ENCODE results near the gene RUFY4.

DNA sequence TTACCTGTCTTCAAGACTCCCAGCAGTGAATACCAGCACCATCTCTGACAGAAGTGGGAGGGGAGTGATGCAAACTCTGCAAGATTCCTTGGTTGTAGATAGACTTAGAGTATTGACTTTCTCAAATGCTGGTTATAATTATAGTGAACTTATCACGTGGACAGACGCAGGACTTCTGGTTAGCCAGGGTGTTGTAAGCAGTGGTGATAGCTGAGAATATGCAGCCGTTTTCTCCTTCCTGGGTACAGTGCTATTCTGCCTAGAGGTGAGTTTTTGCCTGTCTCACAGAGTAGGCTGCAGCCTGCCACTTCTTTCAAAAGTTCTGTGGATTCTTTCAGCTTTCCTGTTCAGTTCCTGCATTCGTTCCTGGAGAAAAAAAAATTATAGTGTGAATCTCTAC is 56.0 kb downstream of the RUFY4 start:
- TF ChIP-seq, protein P1, sequence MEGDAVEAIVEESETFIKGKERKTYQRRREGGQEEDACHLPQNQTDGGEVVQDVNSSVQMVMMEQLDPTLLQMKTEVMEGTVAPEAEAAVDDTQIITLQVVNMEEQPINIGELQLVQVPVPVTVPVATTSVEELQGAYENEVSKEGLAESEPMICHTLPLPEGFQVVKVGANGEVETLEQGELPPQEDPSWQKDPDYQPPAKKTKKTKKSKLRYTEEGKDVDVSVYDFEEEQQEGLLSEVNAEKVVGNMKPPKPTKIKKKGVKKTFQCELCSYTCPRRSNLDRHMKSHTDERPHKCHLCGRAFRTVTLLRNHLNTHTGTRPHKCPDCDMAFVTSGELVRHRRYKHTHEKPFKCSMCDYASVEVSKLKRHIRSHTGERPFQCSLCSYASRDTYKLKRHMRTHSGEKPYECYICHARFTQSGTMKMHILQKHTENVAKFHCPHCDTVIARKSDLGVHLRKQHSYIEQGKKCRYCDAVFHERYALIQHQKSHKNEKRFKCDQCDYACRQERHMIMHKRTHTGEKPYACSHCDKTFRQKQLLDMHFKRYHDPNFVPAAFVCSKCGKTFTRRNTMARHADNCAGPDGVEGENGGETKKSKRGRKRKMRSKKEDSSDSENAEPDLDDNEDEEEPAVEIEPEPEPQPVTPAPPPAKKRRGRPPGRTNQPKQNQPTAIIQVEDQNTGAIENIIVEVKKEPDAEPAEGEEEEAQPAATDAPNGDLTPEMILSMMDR (conservative IDR thresholded peaks at IDR 0.05 in 1 of 2, IDR thresholded peaks at IDR 0.05 in 1 of 2; ENCODE audit: low read depth in 1 of 2, low read length in 2 of 2) = no peak
- TF ChIP-seq EZH2 (IDR thresholded peaks at IDR 0.05; ENCODE audit: low read length, missing control alignments) = no peak
